Stimulated activated CD4-positive, alpha-beta T cell treated with anti-CD3 and anti-CD28 coated beads, TNF-alpha, amount 100 ng/mL, for 48 hours (primary cell): ENCODE data around the gene SBK3.
"Not testable (repeated sequence)": the region's sequence is repeated elsewhere in the genome, so short reads cannot be mapped to it uniquely, and the experiment has no call there.

Experiments used
- DNase-seq, 3 donors: peaks; one replicate each; pipeline ENCODE4 v3.0.0-alpha.2; 2020; ENCODE audit warnings: low read depth in 3 of 3

SBK3 gene

GRCh38 chr19:55540619-55541018 lies 4.7 kb downstream of the SBK3 start:
- no peak for DNase-seq

- no peak for DNase-seq
Measured at GRCh38 chr19:55539090-55539984, 6.0 kb downstream of the SBK3 start.

- no peak for DNase-seq
Measured at GRCh38 chr19:55538132-55538531, 7.2 kb downstream of the SBK3 start.

- no peak for DNase-seq
Measured at GRCh38 chr19:55537741-55538111, 7.6 kb downstream of the SBK3 start.

- no peak for DNase-seq
Measured at GRCh38 chr19:55536951-55537740, 8.2 kb downstream of the SBK3 start, which contains the start of gene SBK2. Gene SBK2 (minus strand): TSS chr19:55537133. CDS start chr19:55536294, 839 bp downstream.

GRCh38 chr19:55536366-55536765 lies 9.0 kb downstream of the SBK3 start:
- no peak for DNase-seq

GRCh38 chr19:55535965-55536350 lies 9.4 kb downstream of the SBK3 start:
- DNase-seq, result no peak

GRCh38 chr19:55535173-55535964 lies 10.0 kb downstream of the SBK3 start:
- no peak for DNase-seq

- DNase-seq, result not testable (repeated sequence)
Measured at GRCh38 chr19:55534280-55534679, 11.1 kb downstream of the SBK3 start.

- DNase-seq, result no peak
Measured at GRCh38 chr19:55530996-55531395, 14.3 kb downstream of the SBK3 start.

GRCh38 chr19:55529636-55530234 lies 15.6 kb downstream of the SBK3 start:
- DNase-seq, result no peak

- DNase-seq, result no peak
Measured at GRCh38 chr19:55528030-55528803, 17.1 kb downstream of the SBK3 start.

GRCh38 chr19:55527197-55528029 lies 17.9 kb downstream of the SBK3 start:
- no peak for DNase-seq

GRCh38 chr19:55526216-55527196 lies 18.8 kb downstream of the SBK3 start:
- no peak for DNase-seq

GRCh38 chr19:55525289-55526101 lies 19.8 kb downstream of the SBK3 start:
- no peak for DNase-seq

- no peak for DNase-seq
Measured at GRCh38 chr19:55520691-55521292, 24.6 kb downstream of the SBK3 start.
